GM19351 (cell line): ENCODE measurements around the gene RHOA.

Source experiments
- ATAC-seq: cut with Tn5 transposase; IDR thresholded peaks from one replicate; pipeline ENCODE4 v1.9.1; 2021; ENCODE audit warnings: mild to moderate bottlenecking, moderate library complexity; ENCODE audit not compliant: unreplicated experiment

The RHOA gene

DNA sequence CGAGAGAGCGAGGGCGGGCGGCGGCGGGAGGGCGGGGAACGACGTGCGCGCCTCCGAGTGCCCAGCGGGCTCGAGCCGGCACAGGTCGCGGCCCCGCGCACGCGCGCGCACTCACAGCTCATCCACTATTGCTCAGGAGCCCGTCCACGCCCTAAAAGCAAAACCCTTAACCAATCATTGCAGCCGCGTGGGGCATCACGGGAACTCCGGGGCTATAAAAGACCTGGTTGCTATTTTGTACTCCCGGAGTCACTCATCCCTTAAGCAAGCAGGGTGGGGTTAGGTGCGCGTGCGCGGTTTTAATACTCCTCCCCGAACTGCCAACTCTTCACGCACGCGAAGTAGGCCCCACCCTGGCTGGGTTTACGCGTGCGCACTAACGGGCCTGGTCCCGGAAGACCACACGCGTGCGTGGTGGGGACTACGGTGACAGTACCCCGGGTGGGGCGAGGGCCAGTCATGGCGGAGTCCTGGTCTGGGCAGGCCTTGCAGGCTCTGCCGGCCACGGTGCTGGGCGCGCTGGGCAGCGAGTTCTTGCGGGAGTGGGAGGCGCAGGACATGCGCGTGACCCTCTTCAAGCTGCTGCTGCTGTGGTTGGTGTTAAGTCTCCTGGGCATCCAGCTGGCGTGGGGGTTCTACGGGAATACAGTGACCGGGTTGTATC lies at the start of gene RHOA, which contains the start of gene TCTA:
Gene RHOA (minus strand): TSS at position 9 of the 664 bp plus-strand sequence. CDS start 36,387 bp downstream, outside the sequence.
Gene TCTA (plus strand): TSS at position 456 of the 664 bp plus-strand sequence. CDS start 4 bp downstream, at position 460.
- ATAC-seq: peak; percentile 69

DNA sequence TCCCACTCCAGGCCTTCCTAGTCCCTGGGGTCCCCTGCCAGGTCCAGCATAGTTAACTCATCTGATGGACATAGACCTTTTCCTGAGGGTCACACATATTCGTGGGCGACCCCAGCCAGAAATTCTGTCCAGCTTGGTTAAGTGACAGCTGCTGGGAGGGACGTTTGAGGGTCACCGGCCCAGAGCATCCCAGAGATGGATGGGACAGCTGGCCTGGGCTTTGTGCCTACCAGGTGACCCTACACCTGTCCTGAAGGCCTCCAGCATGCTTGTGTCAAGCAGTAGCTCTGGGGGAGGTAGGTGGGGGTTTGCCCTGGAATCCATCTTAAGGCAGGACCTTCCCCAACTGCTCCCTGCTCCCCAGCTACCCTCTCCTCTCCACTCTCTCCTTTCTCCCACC lies 49.2 kb upstream of the RHOA start:
- ATAC-seq: no peak

DNA sequence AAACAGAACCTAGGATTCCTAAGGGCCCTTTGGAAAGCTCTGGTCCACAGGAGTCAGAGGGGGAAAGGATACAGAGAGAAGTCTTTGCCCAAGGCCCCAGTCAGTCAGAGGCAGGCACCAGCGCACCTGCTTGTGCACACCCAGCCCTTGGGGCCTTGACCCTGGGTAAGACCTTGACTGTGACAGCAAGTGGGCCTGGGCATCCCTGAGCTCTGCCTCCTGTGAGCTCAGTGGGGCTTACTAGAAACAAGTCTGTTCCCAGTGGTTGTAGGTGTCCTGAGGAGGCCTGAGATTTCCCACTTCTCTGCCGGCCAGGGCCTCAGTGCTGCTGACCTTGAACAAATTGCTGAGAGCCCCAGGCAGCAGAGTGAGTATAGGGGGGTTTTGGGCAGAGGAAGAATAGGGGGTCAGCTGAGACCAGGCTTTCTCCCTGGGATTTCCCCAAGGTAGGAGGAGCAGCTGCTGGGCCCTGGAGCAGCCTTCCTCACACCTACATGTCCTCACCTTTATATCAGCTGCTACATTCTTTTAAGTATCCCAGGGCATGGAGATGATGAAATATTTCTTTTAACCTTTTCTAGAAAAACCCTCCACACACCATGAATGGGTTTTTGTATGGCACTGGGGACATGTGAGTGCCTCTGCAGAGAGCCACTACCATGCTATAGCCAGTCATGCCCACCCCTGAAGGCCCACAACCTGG lies 48.6 kb upstream of the RHOA start:
- ATAC-seq: no peak

DNA sequence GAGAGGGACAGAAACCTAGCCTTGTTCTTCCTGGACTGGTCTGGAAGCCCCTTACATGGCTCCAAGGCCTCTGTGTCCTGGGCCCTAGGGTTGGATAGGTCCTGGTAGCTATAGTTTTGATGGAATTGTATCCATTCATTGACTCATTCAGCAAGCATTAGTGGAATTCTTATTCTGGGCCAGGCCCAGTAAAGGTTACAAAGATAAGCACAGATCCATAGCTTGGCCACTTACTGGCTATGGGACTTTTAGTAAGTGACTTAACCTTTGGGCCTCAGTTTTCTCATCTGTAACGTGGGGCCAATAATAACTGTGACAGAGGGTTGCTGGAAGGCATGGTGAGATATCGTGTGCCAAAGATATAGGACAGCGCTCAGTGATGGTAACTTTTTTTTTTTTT lies 44.7 kb upstream of the RHOA start:
- no peak for ATAC-seq

DNA sequence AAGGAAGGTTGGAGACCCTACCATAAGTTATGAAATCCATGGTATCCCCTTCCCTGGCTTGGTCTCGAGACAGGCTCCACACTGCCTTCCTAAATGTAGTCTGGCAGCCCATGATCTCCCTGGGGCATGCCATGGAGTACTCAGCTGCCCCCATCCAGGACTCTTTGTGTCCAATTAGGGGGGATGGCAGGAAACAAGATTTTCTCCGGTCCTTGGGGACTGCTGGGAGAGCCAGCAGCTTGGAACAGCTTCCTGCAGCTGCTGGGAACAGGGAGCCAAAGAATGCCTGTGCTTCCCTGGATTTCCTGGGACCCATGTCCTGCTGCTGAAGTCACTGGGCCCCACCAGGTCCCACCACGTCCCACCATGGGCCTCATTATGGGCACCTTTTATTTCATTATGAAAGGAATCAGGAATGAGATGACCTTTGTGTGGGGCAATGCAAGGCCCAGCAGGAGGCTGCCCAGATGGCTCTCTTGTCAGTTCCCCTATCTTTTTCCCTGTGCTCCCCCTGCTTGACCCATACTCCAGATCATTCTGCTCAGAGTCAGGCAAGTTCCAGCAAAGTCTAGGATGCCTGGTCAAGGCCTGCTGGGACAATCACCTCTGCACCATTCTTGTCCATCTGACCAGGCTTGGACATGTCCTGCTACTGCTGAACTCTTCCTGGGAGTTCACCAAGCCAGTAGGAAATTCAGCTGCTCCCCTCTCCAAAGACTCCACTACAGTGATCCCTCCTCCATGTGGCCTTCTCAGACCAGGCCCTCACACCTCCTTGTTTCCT lies 43.3 kb upstream of the RHOA start:
- ATAC-seq: no peak

DNA sequence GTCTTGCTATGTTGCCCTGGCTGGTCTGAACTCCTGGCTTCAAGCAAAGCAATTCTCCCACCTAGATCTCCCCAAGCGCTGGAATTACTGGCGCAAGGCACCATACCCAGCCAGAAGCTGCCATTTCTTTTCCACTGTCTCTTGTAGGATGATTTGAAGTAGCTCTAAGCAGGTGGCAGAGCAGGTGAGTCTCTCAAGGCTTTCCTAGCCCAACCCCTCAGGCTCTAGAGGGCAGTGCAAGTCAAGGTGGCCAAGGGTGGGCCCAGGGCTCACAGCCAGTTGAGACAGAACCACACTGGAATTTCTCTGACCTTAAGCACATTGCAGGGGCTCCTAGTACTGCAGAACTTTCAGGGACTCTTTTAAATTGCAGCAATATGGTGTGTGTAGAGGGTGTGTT lies 42.7 kb upstream of the RHOA start:
- ATAC-seq: no peak

DNA sequence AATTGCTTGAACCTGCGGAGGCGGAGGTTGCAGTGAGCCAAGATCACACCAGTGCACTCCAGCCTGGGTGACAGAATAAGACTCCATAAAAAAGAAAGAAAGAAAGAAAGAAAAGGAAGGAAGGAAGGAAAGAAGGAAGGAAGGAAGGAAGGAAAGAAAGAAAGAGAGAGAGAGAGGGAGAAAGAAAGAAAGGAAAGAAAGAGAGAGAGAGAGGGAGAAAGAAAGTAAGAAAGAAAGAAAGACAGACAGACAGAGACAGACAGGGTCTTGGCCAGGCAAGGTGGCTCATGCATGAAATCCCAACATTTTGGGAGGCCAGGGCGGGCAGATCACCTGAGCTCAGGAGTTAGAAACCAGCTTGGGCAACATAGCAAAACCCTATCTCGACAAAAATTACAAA lies 41.8 kb upstream of the RHOA start:
- no peak for ATAC-seq

DNA sequence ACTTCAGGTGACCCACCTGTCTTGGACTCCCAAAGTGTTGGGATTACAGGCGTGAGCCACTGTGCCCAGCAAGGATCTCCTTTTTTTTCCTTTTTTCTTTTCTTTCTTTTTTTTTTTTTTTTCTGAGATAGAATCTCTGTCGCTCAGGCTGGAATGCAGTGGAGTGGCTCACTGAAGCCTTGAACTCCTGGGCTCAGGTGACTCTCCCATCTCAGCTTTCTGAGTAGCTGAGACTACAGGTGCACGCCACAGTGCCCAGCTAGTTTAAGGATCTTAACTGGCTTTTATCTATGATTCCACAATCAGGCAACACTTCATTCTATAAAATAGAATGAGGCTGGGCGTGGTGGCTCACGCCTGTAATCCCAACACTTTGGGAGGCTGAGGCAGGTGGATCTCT lies 33.6 kb upstream of the RHOA start:
- ATAC-seq: no peak

DNA sequence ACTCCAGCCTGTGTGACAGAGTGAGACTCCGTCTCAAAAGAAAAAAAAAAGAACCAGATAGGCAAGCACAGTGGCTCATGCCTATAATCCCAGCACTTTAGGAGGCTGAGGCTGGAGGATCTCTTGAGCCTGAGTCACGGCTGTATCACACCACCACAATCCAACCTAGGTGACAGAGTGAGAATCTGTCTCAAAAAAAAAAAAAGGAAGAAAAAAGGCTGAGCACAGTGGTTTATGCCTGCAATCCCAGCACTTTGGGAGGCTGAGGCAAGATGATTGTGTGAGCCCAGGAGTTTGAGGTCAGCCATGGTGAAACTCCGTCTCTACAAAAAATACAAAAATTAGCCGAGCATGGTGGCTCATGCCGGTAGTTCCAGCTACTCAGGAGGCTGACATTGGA lies 23.0 kb upstream of the RHOA start:
- ATAC-seq: no peak

DNA sequence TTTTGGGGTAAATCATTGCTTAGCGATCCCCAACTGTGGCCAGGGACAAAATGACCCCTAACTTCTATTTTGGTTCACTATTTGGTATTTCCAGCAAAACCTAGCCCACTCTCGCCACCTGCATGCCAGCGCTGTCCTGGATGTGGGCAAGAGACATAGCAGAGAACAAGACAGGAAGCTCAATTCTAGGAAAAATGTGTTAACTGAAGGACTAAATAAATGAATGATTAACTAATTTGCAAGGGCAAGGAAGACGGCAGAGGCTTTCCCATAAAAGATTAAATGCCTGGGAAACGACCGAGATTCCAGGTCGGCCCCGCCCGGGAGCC lies 16.9 kb upstream of the RHOA start:
- no peak for ATAC-seq

DNA sequence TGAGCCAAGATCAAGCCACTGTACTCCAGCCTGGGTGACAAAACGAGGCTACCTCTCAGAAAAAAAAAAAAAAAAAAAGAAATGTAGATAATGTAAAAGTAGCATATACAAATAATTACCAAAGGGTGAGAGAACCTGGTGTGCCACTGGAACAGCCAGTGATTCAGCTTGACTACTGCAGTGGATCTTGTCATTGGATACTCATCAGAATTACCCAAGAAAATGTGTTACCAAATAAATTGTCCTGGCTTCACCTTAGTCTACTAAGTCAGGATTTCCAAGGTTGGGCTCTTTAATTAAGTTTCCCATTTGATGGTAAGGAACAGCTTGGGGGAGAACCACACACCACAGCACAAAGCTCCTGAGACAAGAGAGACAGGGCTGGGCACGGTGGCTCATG lies 15.8 kb upstream of the RHOA start:
- no peak for ATAC-seq

DNA sequence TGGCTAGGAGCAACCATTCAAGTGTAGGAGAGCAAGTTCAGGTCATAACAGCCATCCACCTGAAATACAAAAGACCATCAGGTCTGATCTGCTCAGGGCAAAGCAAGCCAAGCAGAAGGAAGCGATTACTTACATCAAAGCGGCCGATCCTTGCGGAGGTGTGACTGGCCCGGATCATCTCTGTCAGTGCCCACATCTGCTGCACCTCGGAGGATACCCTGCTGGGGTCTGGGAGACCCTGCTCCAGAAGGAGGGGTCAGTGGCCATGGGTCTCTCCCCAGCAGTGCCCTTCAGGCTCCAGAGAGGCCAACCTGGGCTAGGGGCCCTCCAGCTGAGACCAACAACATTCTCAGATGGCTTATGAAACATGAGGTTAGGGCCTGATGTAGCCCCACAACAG lies 13.0 kb upstream of the RHOA start:
- no peak for ATAC-seq

DNA sequence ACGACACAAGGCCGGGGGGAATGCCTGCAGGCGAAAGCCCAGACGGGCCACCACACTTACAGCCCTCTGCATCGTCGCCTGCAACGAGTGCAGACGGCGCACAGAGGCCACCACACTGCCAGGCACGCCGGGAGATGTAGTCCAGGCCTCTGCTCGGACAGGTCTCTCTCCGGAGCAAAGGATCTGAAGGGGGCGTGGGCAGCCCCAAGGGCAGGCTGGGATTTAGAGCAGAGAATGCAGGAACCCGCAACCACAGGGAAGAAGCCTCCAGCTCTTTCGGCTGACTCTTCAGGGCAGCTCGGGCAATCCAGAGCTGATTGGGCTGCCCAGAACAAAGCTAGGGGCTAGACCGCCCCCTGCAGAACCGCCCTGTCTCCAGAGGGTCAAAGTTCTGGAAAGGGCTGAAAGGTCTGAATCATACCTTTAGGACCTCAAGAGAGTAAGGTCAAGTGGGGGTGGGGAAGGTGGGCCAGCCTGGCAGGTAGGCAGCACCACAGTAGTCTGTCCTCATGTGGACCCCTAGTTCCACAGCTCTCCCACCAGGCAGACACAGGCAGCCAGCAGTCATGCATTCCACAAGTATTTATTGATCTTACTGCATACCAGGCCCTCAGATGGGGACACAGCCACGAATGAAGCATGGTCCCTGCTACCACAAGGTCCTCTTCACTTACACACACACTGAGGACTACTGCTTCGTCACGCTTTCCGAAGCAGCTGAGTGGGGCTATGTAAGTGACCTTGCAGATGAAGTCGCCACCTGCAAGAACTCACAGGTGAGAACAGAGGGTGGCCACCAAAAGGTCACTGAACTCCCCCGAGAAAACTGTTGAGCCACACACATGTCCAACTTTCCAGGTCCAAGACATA lies 10.8 kb upstream of the RHOA start, which contains the start of gene AMT:
Gene AMT (minus strand): TSS at position 95 of the 870 bp plus-strand sequence. CDS start 23 bp downstream, at position 72.
- no peak for ATAC-seq

DNA sequence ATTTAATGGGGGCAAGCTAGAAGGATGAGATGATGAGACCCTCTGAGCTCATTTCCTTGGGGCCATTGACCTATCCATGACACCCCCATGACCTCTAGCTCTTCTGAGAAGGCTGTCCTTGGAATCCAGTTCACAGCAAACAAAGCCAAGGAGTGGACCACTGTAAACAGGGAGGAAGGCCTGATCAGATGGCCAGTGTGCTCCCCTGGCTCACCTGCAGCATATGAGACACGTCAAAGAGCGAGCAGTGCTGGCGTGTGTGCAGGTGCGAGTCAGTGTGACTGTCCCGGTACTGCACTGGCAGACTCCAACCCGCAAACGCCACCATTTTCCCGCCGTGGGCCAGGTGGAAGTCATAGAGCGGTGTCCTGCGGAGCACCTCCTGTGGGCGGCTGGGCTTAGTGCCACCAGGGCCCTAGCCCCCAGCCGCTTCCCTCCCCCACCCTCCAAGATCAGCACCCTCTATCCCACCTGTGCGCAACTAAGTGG lies 10.2 kb upstream of the RHOA start:
- no peak for ATAC-seq

DNA sequence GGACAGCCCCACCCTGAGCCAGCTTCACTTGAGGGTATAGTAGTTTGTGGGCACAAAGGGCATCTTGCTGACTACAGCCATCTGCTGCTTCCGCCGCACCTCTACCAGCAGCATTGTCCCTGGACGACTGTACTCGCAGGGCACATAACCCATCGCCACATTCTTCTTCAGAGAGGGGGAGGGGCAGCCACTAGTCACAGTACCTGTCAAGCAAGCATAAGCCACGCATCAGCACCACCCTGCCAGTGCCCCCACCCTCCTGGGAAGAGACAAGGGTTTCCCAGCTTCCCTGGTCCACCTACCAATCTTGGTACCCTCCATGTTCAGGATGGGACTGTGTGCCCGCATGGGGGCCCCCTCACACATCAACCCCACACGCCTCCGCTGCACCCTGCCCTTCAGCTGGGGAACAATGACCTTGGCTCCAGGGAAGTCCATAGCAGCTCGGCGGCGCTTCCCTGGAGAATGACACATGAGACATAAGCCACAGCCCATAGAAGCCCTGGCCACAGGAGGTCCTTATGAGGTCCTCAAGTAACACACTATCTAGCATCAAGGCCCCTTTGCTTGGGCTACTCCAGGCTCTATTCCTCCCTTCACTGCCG lies 5.8 kb upstream of the RHOA start:
- no peak for ATAC-seq

DNA sequence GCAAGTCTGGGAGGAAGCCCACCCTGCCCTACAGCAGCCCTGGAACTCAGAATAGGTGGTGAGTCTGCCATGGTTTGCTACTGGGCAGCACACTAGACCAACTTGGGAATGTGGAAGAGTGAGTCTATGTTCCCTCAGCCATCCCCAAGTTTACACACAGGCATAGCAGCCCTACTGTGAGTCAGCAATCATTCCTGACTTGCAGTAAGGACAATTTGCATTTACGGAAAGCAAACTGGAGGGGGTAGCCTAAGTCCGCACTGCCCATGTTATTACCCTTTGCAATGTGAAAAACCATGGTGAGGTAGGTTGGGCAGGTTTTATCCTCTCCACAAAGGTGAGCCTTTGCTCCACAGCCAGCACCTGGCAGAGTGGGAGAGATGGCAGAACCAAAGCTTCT lies 5.1 kb upstream of the RHOA start:
- no peak for ATAC-seq

DNA sequence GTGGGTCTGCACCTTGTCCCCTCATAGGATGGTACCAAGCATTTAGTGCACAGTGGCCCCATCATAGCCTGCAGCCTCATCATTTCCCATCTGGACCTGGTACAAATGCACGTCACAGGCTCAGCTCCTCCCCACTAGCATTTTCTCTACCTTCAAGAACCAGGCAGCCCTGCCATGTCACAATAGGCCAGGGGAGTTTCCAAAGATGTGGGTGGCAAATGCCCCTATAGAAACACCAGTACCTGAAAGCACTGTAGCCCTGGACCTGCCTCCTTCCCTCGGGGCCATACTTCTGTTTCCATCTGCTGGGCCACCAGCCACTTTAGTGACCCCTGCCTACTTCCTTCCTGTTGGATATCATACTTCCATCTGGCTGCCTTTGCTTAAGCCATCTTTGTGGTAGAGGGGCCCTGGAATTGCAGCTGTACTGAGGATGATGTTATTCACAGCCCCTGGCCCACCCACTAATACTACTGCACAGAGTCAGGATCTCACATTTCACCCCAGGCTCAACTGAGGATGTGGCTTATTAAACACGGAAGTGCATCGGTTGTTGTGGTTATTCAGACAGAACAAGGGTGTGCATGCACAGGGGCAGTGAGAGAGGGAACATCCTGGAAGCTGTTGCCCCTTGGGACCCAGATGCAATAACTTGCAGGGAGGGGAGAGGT lies 4.3 kb upstream of the RHOA start:
- ATAC-seq: no peak

DNA sequence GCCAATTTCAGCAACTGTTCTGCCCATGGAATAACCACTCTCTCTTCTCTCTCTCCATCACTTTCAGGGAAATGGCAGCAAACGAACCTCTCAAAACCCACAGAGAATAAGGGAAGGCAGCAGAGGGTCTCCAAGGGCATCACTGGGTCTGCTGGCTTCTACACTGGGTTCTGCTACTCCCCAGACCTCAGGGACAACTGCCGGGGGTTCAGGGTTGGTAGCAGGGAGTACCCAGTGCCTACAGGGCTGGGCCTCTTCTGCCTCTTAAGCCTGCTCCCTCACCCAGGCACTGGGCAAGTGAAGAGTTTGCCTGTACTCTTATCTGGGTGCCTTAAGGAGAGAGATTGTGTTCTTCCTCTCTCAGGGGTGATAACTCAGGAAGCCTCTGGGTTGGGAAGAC lies 3.0 kb upstream of the RHOA start:
- no peak for ATAC-seq

DNA sequence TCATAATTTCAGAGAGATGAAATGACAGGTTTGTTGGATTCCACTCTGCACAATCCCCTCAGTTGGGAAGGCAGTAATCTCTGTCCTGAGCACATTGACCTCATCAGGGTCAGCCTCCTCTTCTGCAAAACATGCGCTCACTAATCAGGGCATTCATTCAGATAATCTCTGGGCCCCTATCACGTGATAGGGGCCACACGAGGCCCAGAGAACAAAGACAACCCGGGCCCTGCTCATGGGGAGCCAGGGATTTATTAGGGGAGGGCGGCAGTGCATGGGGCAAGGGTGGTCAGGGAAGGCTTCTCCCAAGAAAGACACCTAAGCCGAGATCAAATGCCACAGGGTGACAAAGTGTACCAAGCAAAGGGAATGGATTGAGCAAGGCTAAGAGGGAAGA lies 1.6 kb upstream of the RHOA start:
- ATAC-seq: no peak
